MG63 (cell line): ENCODE measurements around the gene CCDC8. TPM values are rescaled to one million over a fixed set of nuclear protein-coding genes. Genes with fewer than 3 reads are reported as not detected.
"Not testable (repeated sequence)": the region's sequence is repeated elsewhere in the genome, so short reads cannot be mapped to it uniquely, and the experiment has no call there.

Source experiments
- DNase-seq: peaks from one replicate; pipeline ENCODE4 v3.0.0-alpha.2; 2020
- H3K27me3 ChIP-seq: fragments of 250-450 bp; sonication (Bioruptor Pico); 2 replicates; pipeline ENCODE4 v1.5.1; 2020; ENCODE audit warnings: mild to moderate bottlenecking, moderate library complexity
- H3K36me3 ChIP-seq: fragments of 250-450 bp; sonication (Bioruptor Pico); 2 replicates; pipeline ENCODE4 v1.5.1; 2020; ENCODE audit warnings: mild to moderate bottlenecking, moderate library complexity
- H3K4me3 ChIP-seq: fragments of 250-450 bp; sonication (Bioruptor Pico); 2 replicates; pipeline ENCODE4 v1.5.1; 2020; ENCODE audit warnings: mild to moderate bottlenecking, moderate library complexity
- H3K9me3 ChIP-seq: fragments of 250-450 bp; sonication (Bioruptor Pico); 2 replicates; pipeline ENCODE4 v1.5.1; 2020; ENCODE audit warnings: mild to moderate bottlenecking, moderate library complexity
- total RNA-seq: library from RNA; depleted of rRNA; stranded (reverse); fragments of >200 nt; shearing (Covaris generic); gene quantifications from 2 replicates; pipeline ENCODE4 v1.2.3, GENCODE V29; 2014; ENCODE audit warnings: low replicate concordance

CCDC8 gene
- total RNA-seq, 1 experiment from 2014 or later, result 15.9 TPM

DNA sequence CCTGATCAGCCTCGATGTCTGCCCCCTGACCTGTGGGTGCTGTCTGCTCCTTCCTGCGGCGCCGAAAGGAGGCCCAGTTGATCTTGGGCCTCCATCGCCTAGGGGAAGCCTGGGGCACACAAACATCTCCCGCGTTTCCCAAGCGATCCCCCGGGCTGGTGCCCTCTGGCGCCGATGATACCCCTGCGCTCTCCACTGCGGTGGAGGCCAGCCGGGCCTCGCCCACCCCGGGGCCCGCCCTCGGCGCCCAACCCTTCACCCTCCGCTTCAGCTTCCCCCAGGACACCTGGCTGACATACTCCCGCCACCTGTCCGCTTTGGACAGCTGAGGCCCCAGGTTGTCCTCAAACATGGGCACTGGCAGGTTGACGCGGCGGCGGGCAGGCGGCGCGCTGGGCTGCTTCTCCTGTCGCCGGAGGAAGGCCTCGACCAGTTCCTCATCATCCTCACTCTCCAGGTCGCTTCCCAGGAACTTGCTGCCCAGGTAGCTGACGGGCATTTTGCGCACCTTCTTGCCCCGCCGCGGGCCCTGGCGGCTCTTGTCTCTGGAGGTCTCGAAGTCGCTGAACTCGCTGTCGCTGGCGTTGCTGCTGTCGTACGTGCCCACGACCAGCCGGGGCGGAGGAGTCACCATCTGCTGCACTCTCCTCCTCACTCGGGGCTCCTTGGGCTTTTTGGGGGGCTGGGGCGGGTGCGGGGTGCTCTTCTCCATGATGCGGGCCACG lies 1.3 kb downstream of the CCDC8 start:
- DNase-seq, result no peak
- H3K4me3 ChIP-seq, result peak overlapping the region; percentile 55
- H3K27me3 ChIP-seq, result no peaks in the 10 kb centered on the region
- H3K9me3 ChIP-seq, result no peaks in the 10 kb centered on the region
- no peaks in the 10 kb centered on the region for H3K36me3 ChIP-seq

DNA sequence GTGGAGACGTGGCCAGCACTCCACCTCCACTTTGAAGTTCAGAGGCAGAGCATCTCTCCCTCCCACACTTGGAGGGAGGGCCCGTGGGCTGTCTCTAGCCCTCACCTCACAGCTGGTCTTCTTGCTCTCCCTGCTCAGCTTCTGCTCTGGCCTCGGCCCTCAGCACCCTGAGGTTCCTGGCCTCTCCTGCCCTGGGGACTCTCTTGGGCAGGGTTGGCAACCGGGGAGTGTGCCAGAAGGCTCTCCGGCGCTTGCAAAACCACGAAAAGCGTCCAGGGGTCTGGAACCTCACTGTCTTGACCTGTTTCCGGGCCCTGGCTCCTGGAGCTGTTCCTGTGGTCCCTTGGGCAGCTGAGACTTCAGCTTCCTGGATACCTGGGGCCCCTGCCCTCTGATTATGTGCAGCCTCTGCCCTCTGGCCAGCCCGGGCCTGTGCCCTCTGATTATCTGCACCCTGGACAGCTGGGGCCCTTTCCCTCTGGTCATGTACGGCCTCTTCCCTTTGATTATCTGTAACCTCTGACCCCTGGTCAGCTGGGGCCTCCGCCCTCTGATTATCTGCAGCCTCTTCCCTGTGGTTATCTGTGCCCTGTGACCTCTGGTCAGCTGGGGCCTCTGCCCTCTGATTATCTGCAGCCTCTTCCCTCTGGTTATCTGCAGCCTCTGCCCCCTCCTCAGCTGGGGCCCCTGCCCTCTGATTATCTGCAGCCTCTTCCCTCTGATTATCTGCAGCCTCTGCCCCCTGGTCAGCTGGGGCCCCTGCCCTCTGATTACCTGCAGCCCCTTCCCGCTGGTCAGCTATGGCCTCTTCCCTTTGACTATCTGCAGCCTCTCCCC lies 2.1 kb downstream of the CCDC8 start:
- DNase-seq, result no peak
- Histone ChIP-seq H3K27me3 (no peaks in the 10 kb centered on the region), H3K9me3 (no peaks in the 10 kb centered on the region), H3K4me3 (peak overlapping the region; percentile 55; the same call in 1 of the 2 replicates), H3K36me3 (no peaks in the 10 kb centered on the region)

- no peak for DNase-seq
- H3K4me3 ChIP-seq, result no peak overlapping the region
- H3K27me3 ChIP-seq, result no peaks in the 10 kb centered on the region
- H3K9me3 ChIP-seq, result no peaks in the 10 kb centered on the region
- no peaks in the 10 kb centered on the region for H3K36me3 ChIP-seq
Observed at GRCh38 chr19:46410205-46411087, 2.9 kb downstream of the CCDC8 start.

DNA sequence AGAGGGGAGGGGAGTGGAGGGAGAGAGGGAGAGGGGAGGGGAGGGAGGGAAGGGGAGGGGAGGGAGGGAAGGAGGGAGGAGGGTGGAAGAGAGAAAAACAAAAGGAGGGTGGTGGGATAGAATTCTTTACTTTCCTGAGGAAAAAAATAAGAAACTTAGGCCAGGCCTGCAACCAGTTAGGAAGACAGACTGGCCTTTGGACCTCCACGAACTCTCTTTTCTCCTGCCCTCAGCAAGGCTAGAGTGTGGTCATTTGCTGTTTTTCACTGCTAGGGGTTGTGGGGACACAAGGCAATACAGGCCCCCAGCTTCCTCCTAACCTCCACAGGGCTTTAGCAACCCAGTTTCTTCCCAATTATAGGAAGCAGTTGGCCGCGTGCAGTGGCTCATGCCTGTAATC lies 4.2 kb downstream of the CCDC8 start:
- H3K27me3 ChIP-seq, result no peaks in the 10 kb centered on the region
- no peak overlapping the region for H3K4me3 ChIP-seq
- DNase-seq, result no peak
- no peaks in the 10 kb centered on the region for H3K9me3 ChIP-seq
- H3K36me3 ChIP-seq, result no peaks in the 10 kb centered on the region

- Histone ChIP-seq H3K9me3 (no peaks in the 10 kb centered on the region), H3K36me3 (no peaks in the 10 kb centered on the region), H3K27me3 (no peaks in the 10 kb centered on the region), H3K4me3 (no peak overlapping the region)
- DNase-seq, result no peak
Observed at GRCh38 chr19:46408664-46409039, 4.7 kb downstream of the CCDC8 start.

DNA sequence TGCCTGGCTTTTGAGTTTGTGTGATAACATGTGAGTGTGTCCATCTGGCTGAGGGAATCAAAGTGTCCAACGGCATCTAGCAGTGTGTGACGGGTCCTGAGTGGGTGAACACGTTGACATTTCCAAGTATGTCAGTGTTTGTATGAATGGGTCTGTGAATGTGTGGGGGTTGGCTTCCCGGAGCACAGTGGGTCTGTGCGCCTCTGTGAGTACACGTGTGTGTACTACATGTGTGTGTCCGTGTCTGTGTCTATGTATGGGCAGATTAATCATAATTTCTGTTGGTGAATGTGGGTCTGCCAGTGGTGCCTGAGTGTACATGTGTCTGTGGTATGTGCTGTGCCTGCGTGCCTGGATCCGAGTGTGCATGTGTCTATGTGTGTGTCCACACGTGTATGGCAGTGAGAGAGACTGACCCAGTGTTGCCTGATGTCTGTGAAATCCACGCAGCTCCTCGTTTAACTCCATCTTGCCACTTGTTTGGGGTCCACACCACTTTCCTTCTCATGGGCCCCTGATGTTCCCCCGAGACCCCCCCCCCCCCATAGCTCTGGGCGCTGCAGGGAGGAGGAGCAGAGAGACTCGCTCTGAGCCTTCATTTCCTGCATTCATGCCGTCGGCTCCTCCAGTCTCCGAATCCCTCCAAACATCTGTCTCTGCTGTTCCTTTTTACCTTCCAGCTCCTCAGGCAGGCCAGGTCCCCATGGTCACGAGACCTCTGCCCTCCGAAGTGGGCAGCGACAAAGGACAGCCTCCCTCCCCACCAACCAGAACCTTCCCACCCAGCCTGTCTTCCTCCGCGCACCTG lies 5.3 kb downstream of the CCDC8 start:
- H3K27me3 ChIP-seq, result no peaks in the 10 kb centered on the region
- no peaks in the 10 kb centered on the region for H3K36me3 ChIP-seq
- H3K9me3 ChIP-seq, result no peaks in the 10 kb centered on the region
- DNase-seq, result no peak
- H3K4me3 ChIP-seq, result no peak overlapping the region

GRCh38 chr19:46406976-46407375 lies 6.4 kb downstream of the CCDC8 start:
- H3K27me3 ChIP-seq, result no peaks in the 10 kb centered on the region
- DNase-seq, result no peak

DNA sequence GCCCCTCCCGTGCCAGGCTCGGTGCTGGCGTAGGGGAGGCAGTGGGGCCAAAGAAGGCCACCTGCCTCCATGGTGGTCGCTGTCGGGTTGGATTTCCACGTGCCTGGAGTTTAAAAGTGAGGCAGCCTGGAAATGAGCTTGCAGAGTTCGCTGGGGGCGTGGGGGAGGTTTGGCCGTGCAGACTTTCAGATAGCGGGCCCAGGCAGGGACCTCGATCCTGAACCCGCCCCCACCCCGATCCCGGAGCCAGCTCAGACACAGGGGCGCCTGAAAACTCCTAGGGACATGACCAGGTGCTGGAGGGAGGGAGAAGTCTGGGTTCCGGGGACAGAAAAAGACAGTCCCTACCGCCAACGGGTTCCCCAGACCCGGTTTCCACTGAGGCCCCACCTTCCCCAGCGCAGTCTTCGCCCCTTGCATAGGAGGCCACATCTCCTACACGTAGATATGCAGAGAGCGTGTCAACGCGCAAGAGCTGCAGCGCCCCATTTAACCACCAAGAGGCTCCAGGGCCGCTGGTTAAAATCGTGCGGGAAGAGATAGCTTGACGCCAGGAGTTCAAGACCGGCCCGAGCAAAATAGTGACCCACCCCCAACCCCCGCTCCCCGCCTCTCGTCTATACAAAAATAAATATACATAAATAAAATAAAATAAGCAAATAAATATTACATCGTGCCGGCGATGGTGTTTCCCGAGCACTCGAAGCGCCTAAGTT lies 8.5 kb downstream of the CCDC8 start:
- no peak for DNase-seq
- Histone ChIP-seq H3K36me3 (no peaks in the 10 kb centered on the region), H3K4me3 (no peak overlapping the region), H3K9me3 (no peaks in the 10 kb centered on the region), H3K27me3 (no peaks in the 10 kb centered on the region)

More at GRCh38 chr19:46406976-46407375, 6.4 kb downstream of the CCDC8 start:
- Histone ChIP-seq H3K4me3 (no peak overlapping the region), H3K9me3 (no peaks in the 10 kb centered on the region), H3K36me3 (no peaks in the 10 kb centered on the region)

DNA sequence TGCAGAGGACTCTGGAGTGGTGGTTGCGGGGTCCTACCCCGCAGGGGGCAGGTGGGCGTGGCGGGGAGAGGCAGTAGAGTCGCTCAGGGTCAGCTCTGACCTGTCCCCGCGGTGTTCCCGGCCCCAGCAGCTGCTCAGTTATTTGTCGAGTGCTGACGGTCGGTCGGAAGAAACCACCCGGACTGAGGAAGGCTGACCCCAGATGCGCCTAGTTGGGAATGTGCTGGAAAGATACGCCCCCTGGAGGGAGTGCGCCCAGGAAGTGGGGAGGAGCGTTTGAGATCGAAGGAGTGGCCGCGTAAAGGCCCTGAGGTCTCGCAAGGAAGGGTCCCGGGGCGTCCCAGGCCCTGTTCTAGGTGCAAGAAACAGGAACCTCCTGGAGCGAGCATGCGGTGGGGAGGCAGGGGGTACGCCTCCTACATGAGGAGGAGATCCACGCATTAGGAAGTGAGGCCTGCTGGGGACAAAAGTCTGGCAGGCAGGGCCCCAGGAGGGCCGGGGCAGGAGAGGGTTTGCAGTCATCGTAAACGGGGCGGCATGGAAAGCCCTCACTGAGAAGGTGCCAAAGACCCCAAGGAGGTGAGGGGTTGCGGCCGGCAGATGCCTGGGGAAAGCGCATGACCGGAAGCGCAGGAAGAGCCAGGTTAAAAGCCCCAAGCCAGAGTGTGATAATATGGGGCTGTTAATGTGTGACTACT lies 9.2 kb downstream of the CCDC8 start:
- Histone ChIP-seq H3K36me3 (no peaks in the 10 kb centered on the region), H3K4me3 (no peak overlapping the region)
- DNase-seq, result no peak

DNA sequence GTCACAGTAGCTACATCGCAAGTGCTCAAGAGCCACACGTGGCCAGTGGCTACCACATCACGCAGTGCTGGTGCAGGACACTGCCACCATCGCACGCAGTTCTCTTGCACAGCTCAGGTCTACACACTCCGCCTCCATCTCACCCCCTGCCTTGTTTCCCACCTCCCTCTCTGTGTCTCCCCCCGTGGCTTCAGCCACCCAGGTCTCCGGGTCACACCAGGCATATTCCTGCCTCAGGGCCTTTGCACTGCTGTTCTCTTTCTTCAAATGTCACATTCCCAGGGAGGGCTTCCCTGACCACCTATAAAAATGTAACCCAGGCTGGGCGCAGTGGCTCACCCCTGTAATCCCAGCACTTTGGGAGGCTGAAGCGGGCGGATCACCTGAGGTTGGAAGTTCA lies 10.6 kb downstream of the CCDC8 start:
- no peaks in the 10 kb centered on the region for H3K36me3 ChIP-seq
- no peaks in the 10 kb centered on the region for H3K9me3 ChIP-seq
- H3K27me3 ChIP-seq, result no peaks in the 10 kb centered on the region
- H3K4me3 ChIP-seq, result no peak overlapping the region
- DNase-seq, result no peak

More for the DNA sequence above, 9.2 kb downstream of the CCDC8 start:
- Histone ChIP-seq H3K9me3 (no peaks in the 10 kb centered on the region), H3K27me3 (no peaks in the 10 kb centered on the region)

GRCh38 chr19:46397801-46398479 lies 15.4 kb downstream of the CCDC8 start:
- H3K4me3 ChIP-seq, H3K9me3 ChIP-seq, H3K36me3 ChIP-seq, DNase-seq, H3K27me3 ChIP-seq: not testable (repeated sequence)

DNA sequence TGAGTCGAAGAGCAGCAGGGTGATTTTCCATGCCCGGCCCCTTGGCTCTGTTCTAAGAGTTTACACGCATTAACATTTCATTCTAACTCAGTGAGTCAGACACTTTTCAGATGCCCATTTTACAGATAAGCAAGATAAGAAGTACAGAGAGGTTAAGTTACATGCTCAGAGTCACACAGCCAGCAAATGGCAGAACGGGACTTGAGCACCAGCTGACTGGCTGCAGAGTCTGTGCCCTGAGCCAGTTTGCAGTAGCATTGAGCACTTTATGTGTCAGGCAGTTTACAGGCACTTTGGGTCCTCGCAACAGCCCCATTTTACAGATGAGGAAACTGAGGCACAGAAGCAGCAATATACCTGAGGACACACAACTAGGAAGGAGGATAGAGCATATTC lies 19.0 kb downstream of the CCDC8 start:
- Histone ChIP-seq H3K36me3 (peaks cover 28% of the 10 kb centered on the region), H3K9me3 (no peaks in the 10 kb centered on the region), H3K4me3 (no peak overlapping the region), H3K27me3 (no peaks in the 10 kb centered on the region)
- DNase-seq, result no peak

GRCh38 chr19:46393456-46394401 lies 19.6 kb downstream of the CCDC8 start:
- DNase-seq, result no peak
- no peak overlapping the region for H3K4me3 ChIP-seq
- no peaks in the 10 kb centered on the region for H3K27me3 ChIP-seq
- H3K36me3 ChIP-seq, result peaks cover 35% of the 10 kb centered on the region
- H3K9me3 ChIP-seq, result no peaks in the 10 kb centered on the region

DNA sequence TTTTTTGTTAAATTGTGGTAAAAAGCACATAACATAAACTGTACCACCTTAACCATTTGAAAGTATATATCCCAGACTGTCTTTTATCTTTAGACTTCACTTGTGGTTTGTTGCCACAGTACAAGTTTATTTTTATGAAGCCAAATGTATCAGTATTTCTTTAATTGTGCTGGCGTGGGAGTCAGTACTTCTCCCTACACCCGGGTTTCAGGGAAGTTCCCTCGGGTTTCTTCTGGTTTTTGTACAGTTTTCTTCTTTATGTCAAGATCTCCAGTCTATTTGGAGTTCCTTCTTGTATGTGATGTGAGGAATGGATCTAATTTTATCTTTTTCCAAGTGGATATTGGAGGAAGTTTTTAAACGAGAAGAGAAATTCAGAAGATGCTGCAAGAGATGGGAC lies 20.5 kb downstream of the CCDC8 start:
- Histone ChIP-seq H3K27me3 (no peaks in the 10 kb centered on the region), H3K4me3 (no peak overlapping the region), H3K9me3 (peaks cover 2% of the 10 kb centered on the region; the same call in 1 of the 2 replicates), H3K36me3 (peaks cover 44% of the 10 kb centered on the region)
- no peak for DNase-seq
